ENCODE measurements around the gene GPR148.

Gene GPR148

DNA sequence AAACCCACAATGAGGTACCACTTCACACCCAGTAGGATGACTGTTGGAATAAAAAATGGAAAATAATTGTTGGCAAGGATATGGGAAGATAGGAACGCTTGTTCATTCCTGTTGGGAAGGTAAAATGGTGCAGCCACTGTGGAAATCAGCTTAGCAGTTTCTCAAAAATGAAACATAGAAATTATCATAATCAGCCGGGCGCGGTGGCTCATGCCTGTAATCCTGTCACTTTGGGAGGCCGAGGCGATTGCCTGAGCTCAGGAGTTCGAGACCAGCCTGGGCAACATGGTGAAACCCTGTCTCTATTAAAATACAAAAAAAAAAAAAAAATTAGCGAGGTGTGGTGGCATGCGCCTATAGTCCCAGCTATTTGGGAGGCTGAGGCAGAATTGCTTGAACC, 49.9 kb downstream of the GPR148 start:
- DNase-seq = no peak
